ENCODE data around the gene AKNAD1.

DNA sequence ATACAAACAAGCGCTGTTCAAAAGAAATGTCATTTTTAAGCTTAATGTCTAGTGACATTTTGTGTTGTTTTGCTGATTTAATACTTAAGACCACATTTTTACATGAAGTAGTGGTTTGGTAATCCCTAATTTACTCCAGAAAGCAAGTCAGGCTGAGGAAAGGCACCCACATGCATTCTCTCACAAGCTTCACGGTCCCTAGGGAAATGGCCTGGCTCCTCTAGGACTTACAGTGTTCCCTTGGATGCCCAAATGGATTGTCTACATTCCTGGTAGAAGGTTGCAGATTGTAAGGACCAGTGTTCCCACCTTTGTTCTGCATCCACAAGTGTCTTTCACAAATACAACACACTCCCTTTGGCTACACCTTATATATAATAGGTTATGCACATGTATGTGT lies 29.4 kb upstream of the AKNAD1 start:
- TF ChIP-seq EZH2 (optimal IDR thresholded peaks at IDR 0.05; ENCODE audit: low read depth, low read length) (no peak), EZH2phosphoT487 (IDR thresholded peaks at IDR 0.05; ENCODE audit: low read length) (no peak)
- TF ChIP-seq, protein P1, sequence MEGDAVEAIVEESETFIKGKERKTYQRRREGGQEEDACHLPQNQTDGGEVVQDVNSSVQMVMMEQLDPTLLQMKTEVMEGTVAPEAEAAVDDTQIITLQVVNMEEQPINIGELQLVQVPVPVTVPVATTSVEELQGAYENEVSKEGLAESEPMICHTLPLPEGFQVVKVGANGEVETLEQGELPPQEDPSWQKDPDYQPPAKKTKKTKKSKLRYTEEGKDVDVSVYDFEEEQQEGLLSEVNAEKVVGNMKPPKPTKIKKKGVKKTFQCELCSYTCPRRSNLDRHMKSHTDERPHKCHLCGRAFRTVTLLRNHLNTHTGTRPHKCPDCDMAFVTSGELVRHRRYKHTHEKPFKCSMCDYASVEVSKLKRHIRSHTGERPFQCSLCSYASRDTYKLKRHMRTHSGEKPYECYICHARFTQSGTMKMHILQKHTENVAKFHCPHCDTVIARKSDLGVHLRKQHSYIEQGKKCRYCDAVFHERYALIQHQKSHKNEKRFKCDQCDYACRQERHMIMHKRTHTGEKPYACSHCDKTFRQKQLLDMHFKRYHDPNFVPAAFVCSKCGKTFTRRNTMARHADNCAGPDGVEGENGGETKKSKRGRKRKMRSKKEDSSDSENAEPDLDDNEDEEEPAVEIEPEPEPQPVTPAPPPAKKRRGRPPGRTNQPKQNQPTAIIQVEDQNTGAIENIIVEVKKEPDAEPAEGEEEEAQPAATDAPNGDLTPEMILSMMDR (IDR thresholded peaks at IDR 0.05; ENCODE audit: low read length) = no peak
